Heart right ventricle (tissue), 16 donors: ENCODE results near the gene LYST. TPM values are rescaled to one million over a fixed set of nuclear protein-coding genes. Genes with fewer than 3 reads are reported as not detected.
A peak's percentile ranks its signal among the peaks of the same experiment; 100 is the strongest.

Source experiments
- ATAC-seq, 8 donors: fragments of 200-7000 bp; cut with Tn5 transposase; one replicate each; pipeline ENCODE4 v1.9.1; 2020; ENCODE audit warnings: mild to moderate bottlenecking in 8 of 8, moderate library complexity in 8 of 8, moderate number of reproducible peaks in 1 of 8
- DNase-seq, 2 donors: peaks; one replicate each; pipeline ENCODE4 v3.0.0-alpha.2; 2020
- H3K27ac ChIP-seq, 10 donors: fragments of 200-600 bp; sonication (generic) in 2 of 10; one replicate each; pipeline versions ENCODE4 v1.5.0 to v1.8.0; 2020 to 2022; ENCODE audit warnings: mild to moderate bottlenecking in 3 of 10
- H3K27me3 ChIP-seq, 7 donors: fragments of 200-600 bp; one replicate each; pipeline ENCODE4 v1.8.0; 2021 to 2022; ENCODE audit warnings: mild to moderate bottlenecking in 2 of 7
- H3K36me3 ChIP-seq, 9 donors: fragments of 200-600 bp; sonication (generic) in 1 of 9; one replicate each; pipeline versions ENCODE4 v1.5.0 to v1.8.0; 2020 to 2022; ENCODE audit warnings: mild to moderate bottlenecking in 2 of 9
- H3K4me1 ChIP-seq, 9 donors: fragments of 200-600 bp; sonication (generic) in 1 of 9; one replicate each; pipeline versions ENCODE4 v1.5.0 to v1.8.0; 2020 to 2022; ENCODE audit warnings: mild to moderate bottlenecking in 4 of 9
- H3K4me3 ChIP-seq, 10 donors: fragments of 200-600 bp; sonication (generic) in 2 of 10; one replicate each; pipeline versions ENCODE4 v1.5.0 to v1.8.0; 2020 to 2022; ENCODE audit warnings: mild to moderate bottlenecking in 7 of 10, moderate library complexity in 2 of 10
- H3K9me3 ChIP-seq, 11 donors: fragments of 200-600 bp in 10 of 11; sonication (generic) in 2 of 11; one replicate each; pipeline versions ENCODE4 v1.5.0 to v1.8.0; 2013 to 2022; ENCODE audit warnings: mild to moderate bottlenecking in 2 of 11, control low read depth in 1 of 11, moderate library complexity in 1 of 11
- CTCF ChIP-seq, 9 donors: fragments of 200-600 bp; sonication (generic) in 2 of 9; IDR thresholded peaks; one replicate each; pipeline versions ENCODE4 v1.5.0 to v1.8.0; 2021 to 2022; ENCODE audit warnings: antibody characterized with exemption in 9 of 9, mild to moderate bottlenecking in 5 of 9, moderate library complexity in 1 of 9
- WGBS, 2 donors: extraction: QIAGEN DNeasy Blood & Tissue Kit; methylation state at CpG; one replicate each; pipeline ENCODE4 v1.1.7; 2013; ENCODE audit warnings: inconsistent platforms in 1 of 2; 5-methylcytosine and 5-hydroxymethylcytosine counted together
- intact Hi-C, 10 donors: fragments of 100-400 bp; cut with DNase I; formaldehyde crosslinking; loops; one replicate each; pipeline versions ENCODE4 v1.11.1 to v1.14.2; 2022
- polyA plus RNA-seq, 2 donors: library from polyadenylated mRNA; stranded (reverse); fragments of 200-250 nt; gene quantifications; one replicate each; pipeline ENCODE4 v1.2.3, GENCODE V29; 2013
- total RNA-seq, 10 donors: library from RNA; stranded (reverse); fragmentation: NEBNext Ultra II Directional in 3 of 10; extraction: Animal tissue kit (Norgen Biotek cat#: 25700) in 3 of 10; gene quantifications; one replicate each; pipeline versions ENCODE4 v1.2.1 to v1.2.4, GENCODE V29; 2021 to 2023
- donor health status: Arrhythmogenic right ventricular cardiomyopathy.
- donor health status: ischemic (EF 13 %, LVEDD 7.1; RV severe dilation, severe dysfunction).
- donor health status: healthy with polysubstance abuse.
- donor health status: DM: no; HTN: yes; CAD: no.
- donor health status: DM: no; HTN: no; CAD: no.
- donor health status: ischemic (EF 25% LVEDD 6.9; RV normal size, moderate dysfunction).
- donor health status: ischemic (EF 25% LVEDD 5.7; RV mildly dilated, moderate dysfunction).
- donor health status: healthy.
- donor health status: DM: yes; HTN: yes; CAD: no.
- donor health status: Ischemic cardiomyopathy.
- donor health status: ischemic (EF 35%, LVEDD 5.7; RV mildly dilated, moderate dysfunction).
- donor health status: nonischemic (EF 11% LVEDD 7.7; RV severe dilation, severe dysfunction).
- donor health status: DM: yes; HTN: yes; CAD: no.
- donor health status: PGD.
- donor health status: ischemic (EF 29% LVEDD 5.4; RV normal size, mild dysfunction).
- donor health status: nonischemic (EF 23%, LVEDD 6.1; RV moderate dilation, normal function).

Gene LYST
- total and polyA plus RNA-seq, 12 donors: 3.3 to 13.6 (median 10.5) TPM

GRCh38 chr1:235714205-235714897 lies 152.4 kb downstream of the LYST start:
- intact Hi-C loops: no loop called here
- peaks cover 0 to 100% (median 20%) of the 10 kb centered on the region in 9 donors for H3K36me3 ChIP-seq

GRCh38 chr1:235712812-235713211 lies 153.9 kb downstream of the LYST start:
- TF ChIP-seq CTCF (IDR thresholded peaks at IDR 0.05): no peak
- intact Hi-C loops: no loop called here
- peaks cover 0 to 100% (median 29%) of the 10 kb centered on the region in 9 donors for H3K36me3 ChIP-seq
- H3K9me3 ChIP-seq: no peaks in the 10 kb centered on the region
- H3K27me3 ChIP-seq: no peaks in the 10 kb centered on the region
- ATAC-seq: no peak
- no peaks in the 10 kb centered on the region for H3K4me1 ChIP-seq
- no peak for DNase-seq
- 94 to 95% methylated on average over 1 of the region's 1 CpG for WGBS, 2 donors
- no peak overlapping the region for H3K4me3 ChIP-seq
- no peak overlapping the region for H3K27ac ChIP-seq

More at GRCh38 chr1:235714205-235714897, 152.4 kb downstream of the LYST start:
- DNase-seq: no peak
- 94 to 97% methylated on average over 4 of the region's 4 CpGs for WGBS, 2 donors
- TF ChIP-seq CTCF (IDR thresholded peaks at IDR 0.05): no peak
- H3K27ac ChIP-seq: no peak overlapping the region
- no peaks in the 10 kb centered on the region for H3K9me3 ChIP-seq
- peaks cover 0 to 10% (median 0%) of the 10 kb centered on the region in 9 donors for H3K4me1 ChIP-seq
- ATAC-seq: no peak
- no peaks in the 10 kb centered on the region for H3K27me3 ChIP-seq
- no peak overlapping the region for H3K4me3 ChIP-seq

- peak in 3 of 8 donors; percentile 28 to 44 (median 37) for ATAC-seq
- intact Hi-C loops: no loop called here
Observed at GRCh38 chr1:235710687-235711086, 156.0 kb downstream of the LYST start.

GRCh38 chr1:235709018-235709417 lies 157.7 kb downstream of the LYST start:
- Histone ChIP-seq H3K4me3 (no peak overlapping the region), H3K36me3 (peaks cover 0 to 100% (median 24%) of the 10 kb centered on the region in 9 donors), H3K27me3 (no peaks in the 10 kb centered on the region), H3K9me3 (no peaks in the 10 kb centered on the region), H3K27ac (no peak overlapping the region), H3K4me1 (no peaks in the 10 kb centered on the region)
- DNase-seq (no peak), ATAC-seq (no peak)
- intact Hi-C loops: no loop called here
- 93 to 95% methylated on average over 11 of the region's 11 CpGs for WGBS, 2 donors
- no peak for TF ChIP-seq CTCF (IDR thresholded peaks at IDR 0.05)

More at GRCh38 chr1:235710687-235711086, 156.0 kb downstream of the LYST start:
- H3K27ac ChIP-seq: no peak overlapping the region
- no peaks in the 10 kb centered on the region for H3K4me1 ChIP-seq
- 64 to 73% methylated on average over 3 of the region's 3 CpGs for WGBS, 2 donors
- no peak for TF ChIP-seq CTCF (IDR thresholded peaks at IDR 0.05)
- H3K27me3 ChIP-seq: no peaks in the 10 kb centered on the region
- H3K9me3 ChIP-seq: no peaks in the 10 kb centered on the region
- DNase-seq: peak in 1 of 2 donors; percentile 5
- no peak overlapping the region for H3K4me3 ChIP-seq
- peaks cover 0 to 100% (median 35%) of the 10 kb centered on the region in 9 donors for H3K36me3 ChIP-seq
